GM18861 (cell line): Measurements from ENCODE around the gene GALNT16.

ENCODE experiments used
- ATAC-seq: cut with Tn5 transposase; IDR thresholded peaks from one replicate; pipeline ENCODE4 v1.9.1; 2021; ENCODE audit not compliant: unreplicated experiment

Gene GALNT16

GRCh38 chr14:69316449-69317101 lies 56.6 kb downstream of the GALNT16 start:
- ATAC-seq: no peak

- ATAC-seq: no peak
Measured at GRCh38 chr14:69317102-69317755, 57.3 kb downstream of the GALNT16 start.

GRCh38 chr14:69317780-69318179 lies 57.8 kb downstream of the GALNT16 start:
- ATAC-seq: no peak

- no peak for ATAC-seq
Measured at GRCh38 chr14:69318241-69318640, 58.3 kb downstream of the GALNT16 start.

GRCh38 chr14:69318901-69319475 lies 59.0 kb downstream of the GALNT16 start:
- ATAC-seq: no peak

GRCh38 chr14:69319911-69320310 lies 60.0 kb downstream of the GALNT16 start:
- ATAC-seq: no peak

- ATAC-seq: no peak
Measured at GRCh38 chr14:69320581-69321365, 60.8 kb downstream of the GALNT16 start.

- ATAC-seq: no peak
Measured at GRCh38 chr14:69321601-69322330, 61.8 kb downstream of the GALNT16 start.

- ATAC-seq: no peak
Measured at GRCh38 chr14:69323266-69323998, 63.5 kb downstream of the GALNT16 start.

- no peak for ATAC-seq
Measured at GRCh38 chr14:69323999-69324282, 64.0 kb downstream of the GALNT16 start.

GRCh38 chr14:69324341-69324931 lies 64.5 kb downstream of the GALNT16 start:
- ATAC-seq: no peak

GRCh38 chr14:69325086-69325485 lies 65.1 kb downstream of the GALNT16 start:
- no peak for ATAC-seq

GRCh38 chr14:69325646-69326265 lies 65.8 kb downstream of the GALNT16 start:
- no peak for ATAC-seq

- ATAC-seq: no peak
Measured at GRCh38 chr14:69326611-69327010, 66.7 kb downstream of the GALNT16 start.

GRCh38 chr14:69327507-69327906 lies 67.5 kb downstream of the GALNT16 start:
- ATAC-seq: no peak

- ATAC-seq: no peak
Measured at GRCh38 chr14:69328317-69328716, 68.4 kb downstream of the GALNT16 start.

GRCh38 chr14:69328765-69329164 lies 68.8 kb downstream of the GALNT16 start:
- ATAC-seq: no peak

GRCh38 chr14:69331206-69331605 lies 71.2 kb downstream of the GALNT16 start:
- no peak for ATAC-seq

- no peak for ATAC-seq
Measured at GRCh38 chr14:69332782-69333395, 72.9 kb downstream of the GALNT16 start.
